Activated gamma-delta T cell treated with Interleukin-2 at 50 U/mL for 16 hours (primary cell): ENCODE data around the gene MBD5.
"Not testable (repeated sequence)": the region's sequence is repeated elsewhere in the genome, so short reads cannot be mapped to it uniquely, and the experiment has no call there.

ENCODE experiments used
- DNase-seq: peaks from one replicate; pipeline ENCODE4 v3.0.0-alpha.2; 2020

The MBD5 gene

GRCh38 chr2:148528356-148529064 lies 507.6 kb downstream of the MBD5 start:
- DNase-seq: no peak

- DNase-seq: no peak
These were observed 508.9 kb downstream of the MBD5 start for GRCh38 chr2:148529745-148530144.

- DNase-seq: no peak
These were observed 509.5 kb downstream of the MBD5 start for GRCh38 chr2:148530350-148530749.

- no peak for DNase-seq
These were observed 510.3 kb downstream of the MBD5 start for GRCh38 chr2:148531235-148531634.

- DNase-seq: no peak
These were observed 511.0 kb downstream of the MBD5 start for GRCh38 chr2:148531669-148532428.

- DNase-seq: no peak
These were observed 512.1 kb downstream of the MBD5 start for GRCh38 chr2:148533004-148533403.

GRCh38 chr2:148533685-148534084 lies 512.8 kb downstream of the MBD5 start:
- no peak for DNase-seq

GRCh38 chr2:148534416-148535204 lies 513.7 kb downstream of the MBD5 start:
- DNase-seq: no peak

- DNase-seq: no peak
These were observed 517.5 kb downstream of the MBD5 start for GRCh38 chr2:148538375-148538774.

GRCh38 chr2:148540022-148540421 lies 519.1 kb downstream of the MBD5 start:
- no peak for DNase-seq

- no peak for DNase-seq
These were observed 520.9 kb downstream of the MBD5 start for GRCh38 chr2:148541792-148542191.

GRCh38 chr2:148542614-148543013 lies 521.7 kb downstream of the MBD5 start:
- DNase-seq: no peak

GRCh38 chr2:148543088-148543540 lies 522.2 kb downstream of the MBD5 start:
- not testable (repeated sequence) for DNase-seq

- DNase-seq: no peak
These were observed 524.7 kb downstream of the MBD5 start for GRCh38 chr2:148545390-148546256.

GRCh38 chr2:148546270-148546669 lies 525.4 kb downstream of the MBD5 start:
- no peak for DNase-seq

- no peak for DNase-seq
These were observed 528.0 kb downstream of the MBD5 start for GRCh38 chr2:148548716-148549400.

- DNase-seq: no peak
These were observed 531.9 kb downstream of the MBD5 start for GRCh38 chr2:148552675-148553331.

- no peak for DNase-seq
These were observed 532.5 kb downstream of the MBD5 start for GRCh38 chr2:148553332-148553887.

GRCh38 chr2:148554459-148555247 lies 533.8 kb downstream of the MBD5 start:
- no peak for DNase-seq
